Mesenchymal stem cell (in vitro differentiated cells and primary cell): ENCODE measurements around the gene DNAH8.

Source experiments
- DNase-seq: peaks from one replicate; pipeline ENCODE4 v3.0.0-alpha.2; 2013
- H2AFZ ChIP-seq: one replicate; pipeline ENCODE4 v1.6.1; 2013; ENCODE audit warnings: low read depth, mild to moderate bottlenecking, control low read depth, inconsistent platforms, low read length, moderate library complexity
- H2AK5ac ChIP-seq: 2 replicates; pipeline ENCODE4 v1.6.1; 2013; ENCODE audit warnings: low read length, moderate library complexity, mild to moderate bottlenecking, inconsistent platforms; ENCODE audit not compliant: severe bottlenecking
- H2BK120ac ChIP-seq: one replicate; pipeline ENCODE4 v1.6.1; 2013; ENCODE audit warnings: low read depth, mild to moderate bottlenecking, inconsistent platforms, low read length, moderate library complexity
- H2BK12ac ChIP-seq, 2 experiments: one replicate each; pipeline ENCODE4 v1.6.1; 2013; ENCODE audit warnings: inconsistent platforms in 2 of 2, low read length in 2 of 2, mild to moderate bottlenecking in 2 of 2, moderate library complexity in 2 of 2, control low read depth in 1 of 2
- H2BK15ac ChIP-seq: one replicate; pipeline ENCODE4 v1.6.1; 2013; ENCODE audit warnings: mild to moderate bottlenecking, low read depth, inconsistent platforms; ENCODE audit not compliant: poor library complexity, severe bottlenecking
- H2BK5ac ChIP-seq: 2 replicates; pipeline ENCODE4 v1.6.1; 2013; ENCODE audit warnings: low read depth, mild to moderate bottlenecking, low read length, control low read depth, inconsistent platforms; ENCODE audit not compliant: poor library complexity, severe bottlenecking
- H3K14ac ChIP-seq, 2 experiments: one replicate each; pipeline ENCODE4 v1.6.1; 2013; ENCODE audit warnings: inconsistent platforms in 2 of 2, low read length in 2 of 2, control low read depth in 1 of 2, mild to moderate bottlenecking in 1 of 2, moderate library complexity in 1 of 2
- H3K18ac ChIP-seq, 2 experiments: one replicate each; pipeline ENCODE4 v1.6.1; 2013; ENCODE audit warnings: inconsistent platforms in 2 of 2, low read length in 2 of 2, control low read depth in 1 of 2, low read depth in 1 of 2, mild to moderate bottlenecking in 1 of 2
- H3K23ac ChIP-seq, 2 experiments: one replicate each; pipeline ENCODE4 v1.6.1; 2013; ENCODE audit warnings: inconsistent platforms in 2 of 2, low read length in 2 of 2, mild to moderate bottlenecking in 2 of 2, moderate library complexity in 2 of 2, control low read depth in 1 of 2
- H3K27ac ChIP-seq: 2 replicates; pipeline ENCODE4 v1.5.1; 2013; ENCODE audit warnings: mild to moderate bottlenecking, moderate library complexity, low read length, control low read depth, inconsistent platforms; ENCODE audit not compliant: poor library complexity, severe bottlenecking
- H3K27me3 ChIP-seq, 2 experiments: 2 replicates each; pipeline versions ENCODE4 v1.6.1 to v1.7.0; 2013; ENCODE audit warnings: low read length in 2 of 2, mild to moderate bottlenecking in 2 of 2, moderate library complexity in 2 of 2, control low read depth in 1 of 2, inconsistent platforms in 1 of 2; ENCODE audit not compliant: control insufficient read depth in 1 of 2, insufficient read depth in 1 of 2
- H3K36me3 ChIP-seq, 2 experiments: 2 replicates each; pipeline versions ENCODE4 v1.6.1 to v1.7.0; 2013; ENCODE audit warnings: low read length in 2 of 2, control low read depth in 1 of 2, inconsistent platforms in 1 of 2, low read depth in 1 of 2, mild to moderate bottlenecking in 1 of 2; ENCODE audit not compliant: insufficient read depth in 2 of 2, control insufficient read depth in 1 of 2
- H3K4ac ChIP-seq, 2 experiments: one replicate each; pipeline ENCODE4 v1.6.1; 2013; ENCODE audit warnings: inconsistent platforms in 2 of 2, low read length in 2 of 2, mild to moderate bottlenecking in 2 of 2, moderate library complexity in 2 of 2, control low read depth in 1 of 2, low read depth in 1 of 2
- H3K4me1 ChIP-seq: 2 replicates; pipeline ENCODE4 v1.6.1; 2013; ENCODE audit warnings: low read depth, low read length, control low read depth; ENCODE audit not compliant: control insufficient read depth, insufficient read depth
- H3K4me2 ChIP-seq: 2 replicates; pipeline ENCODE4 v1.6.1; 2013; ENCODE audit warnings: low read length, mild to moderate bottlenecking, inconsistent platforms; ENCODE audit not compliant: poor library complexity, severe bottlenecking
- H3K4me3 ChIP-seq, 2 experiments: 2 replicates each; pipeline versions ENCODE4 v1.5.1 to v1.7.0; 2013; ENCODE audit warnings: low read length in 2 of 2, mild to moderate bottlenecking in 2 of 2, control low read depth in 1 of 2, low read depth in 1 of 2; ENCODE audit not compliant: insufficient read depth in 1 of 2
- H3K79me1 ChIP-seq: replicated peaks from 2 replicates; pipeline ENCODE4 v1.6.1; 2013; ENCODE audit warnings: mild to moderate bottlenecking, control low read depth, low read length, inconsistent platforms; ENCODE audit not compliant: poor library complexity, severe bottlenecking
- H3K9ac ChIP-seq: 2 replicates; pipeline ENCODE4 v1.7.0; 2013; ENCODE audit warnings: mild to moderate bottlenecking, low read length, moderate library complexity
- H3K9me3 ChIP-seq: 2 replicates; pipeline ENCODE4 v1.7.0; 2013; ENCODE audit warnings: mild to moderate bottlenecking, low read length; ENCODE audit not compliant: control insufficient read depth
- H4K8ac ChIP-seq: one replicate; pipeline ENCODE4 v1.6.1; 2013; ENCODE audit warnings: inconsistent platforms, mild to moderate bottlenecking, low read length, moderate library complexity
- H4K91ac ChIP-seq: one replicate; pipeline ENCODE4 v1.6.1; 2013; ENCODE audit warnings: mild to moderate bottlenecking, low read length, inconsistent platforms
- WGBS: methylation state at CpG from one replicate; pipeline ENCODE4 v1.1.7; 2013; ENCODE audit warnings: mixed read lengths; 5-methylcytosine and 5-hydroxymethylcytosine counted together

DNAH8 gene

DNA sequence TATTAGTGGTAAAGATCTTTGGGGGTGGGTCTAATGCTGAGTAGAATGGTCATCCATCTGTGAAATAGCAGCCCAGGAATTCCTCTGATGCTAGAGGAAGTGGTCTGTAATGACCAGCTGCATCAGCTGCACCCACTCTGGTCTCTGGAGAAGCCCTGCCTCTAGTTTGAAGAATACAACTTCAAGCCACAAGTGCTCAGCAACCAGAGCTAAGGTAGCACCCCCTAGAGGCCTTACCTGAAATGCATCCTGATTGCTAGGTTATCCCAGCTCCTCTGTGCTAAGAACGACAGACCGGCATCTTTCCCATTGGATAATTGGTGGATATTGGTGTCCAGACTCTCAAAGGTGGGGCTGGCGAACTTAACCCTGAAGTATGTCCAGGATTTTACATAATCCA is 58.2 kb downstream of the DNAH8 start:
- no peak overlapping the region for H2BK15ac ChIP-seq
- 83% methylated on average over 3 of the region's 3 CpGs for WGBS
- no peaks in the 10 kb centered on the region for H3K27me3 ChIP-seq
- H4K91ac ChIP-seq, result no peak overlapping the region
- no peak overlapping the region for H2AK5ac ChIP-seq
- no peak overlapping the region for H3K18ac ChIP-seq
- H3K9ac ChIP-seq, result no peak overlapping the region
- no peak overlapping the region for H3K23ac ChIP-seq
- no peaks in the 10 kb centered on the region for H3K4me1 ChIP-seq
- no peak overlapping the region for H4K8ac ChIP-seq
- H3K4ac ChIP-seq, result no peak overlapping the region
- H3K9me3 ChIP-seq, result no peaks in the 10 kb centered on the region
- no peak overlapping the region for H3K14ac ChIP-seq
- H2BK12ac ChIP-seq, result no peak overlapping the region
- no peak overlapping the region for H3K27ac ChIP-seq
- no peak overlapping the region for H3K4me2 ChIP-seq
- H2AFZ ChIP-seq, result no peak overlapping the region
- no peak overlapping the region for H2BK5ac ChIP-seq
- H3K79me1 ChIP-seq, result no peaks in the 10 kb centered on the region
- H2BK120ac ChIP-seq, result no peak overlapping the region
- H3K36me3 ChIP-seq, result no peaks in the 10 kb centered on the region
- DNase-seq, result no peak
- H3K4me3 ChIP-seq, result no peak overlapping the region

DNA sequence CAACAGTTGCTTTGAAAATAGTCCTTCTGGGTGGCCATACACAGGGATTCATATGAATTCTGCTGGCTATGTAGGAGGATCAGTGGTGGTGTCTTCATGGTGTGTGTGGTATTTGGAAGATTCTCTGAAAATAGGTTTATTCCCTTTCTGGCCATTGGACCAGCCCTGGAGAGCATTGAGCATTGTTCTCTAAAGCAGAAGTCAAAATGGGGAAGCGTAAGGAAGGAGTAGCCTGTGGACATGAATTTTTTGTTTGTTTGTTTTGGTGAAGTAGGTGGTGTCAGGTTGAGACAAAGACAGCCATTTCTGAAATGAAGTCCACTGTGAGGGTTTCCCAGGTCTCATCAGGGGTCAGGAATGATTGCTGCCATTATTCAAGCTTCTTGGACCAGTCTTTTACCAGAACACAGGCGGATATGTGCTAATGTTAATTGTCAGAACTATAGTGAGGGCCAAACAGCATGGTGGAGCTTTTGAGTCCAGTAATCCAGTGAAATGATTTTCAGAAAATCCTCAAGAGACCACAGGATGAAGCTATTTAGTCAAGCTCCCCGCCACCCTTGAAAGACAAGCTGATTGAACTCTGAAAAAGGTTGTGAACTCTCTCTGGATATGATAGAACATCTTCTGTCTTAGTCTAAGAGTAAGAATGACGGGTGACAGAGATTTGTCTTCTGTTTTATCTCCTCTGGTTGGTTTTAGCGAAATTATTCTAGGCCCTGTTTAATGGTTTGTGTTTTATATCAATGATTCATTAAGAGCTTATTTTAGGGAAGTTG is 60.0 kb downstream of the DNAH8 start:
- Histone ChIP-seq H3K27ac (no peak overlapping the region), H3K79me1 (no peaks in the 10 kb centered on the region), H2AK5ac (no peak overlapping the region), H2BK15ac (no peak overlapping the region), H3K23ac (no peak overlapping the region), H3K9ac (no peak overlapping the region), H3K14ac (no peak overlapping the region), H3K4ac (no peak overlapping the region), H2BK12ac (no peak overlapping the region), H3K4me3 (no peak overlapping the region), H3K4me1 (no peaks in the 10 kb centered on the region), H3K4me2 (no peak overlapping the region), H3K9me3 (no peaks in the 10 kb centered on the region), H3K36me3 (no peaks in the 10 kb centered on the region), H3K27me3 (peaks cover 0 to 13% of the 10 kb centered on the region in 2 experiments), H4K8ac (no peak overlapping the region), H3K18ac (no peak overlapping the region), H2BK5ac (no peak overlapping the region), H2AFZ (no peak overlapping the region), H4K91ac (no peak overlapping the region), H2BK120ac (no peak overlapping the region)
- DNase-seq, result no peak
- 92% methylated on average over 4 of the region's 5 CpGs for WGBS

DNA sequence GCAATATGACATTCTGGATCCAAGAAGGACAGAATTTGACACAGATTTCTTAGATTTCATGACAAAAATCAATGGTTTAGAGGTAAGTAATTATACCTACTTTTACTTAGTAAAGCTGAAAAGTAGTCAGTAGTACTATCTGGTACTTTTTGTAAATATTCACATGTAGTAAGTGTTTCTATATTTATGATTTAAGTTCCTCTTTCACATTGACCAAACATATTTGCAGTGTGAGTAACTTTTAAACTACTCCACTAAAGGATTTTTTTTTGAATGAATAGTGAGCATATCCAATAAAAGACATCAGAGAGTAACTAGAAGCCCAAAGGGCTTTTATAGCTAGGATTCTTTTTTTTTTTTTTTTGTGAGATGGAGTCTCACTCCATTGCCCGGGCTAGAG is 60.8 kb downstream of the DNAH8 start:
- H3K4me3 ChIP-seq, result no peak overlapping the region
- no peak overlapping the region for H4K8ac ChIP-seq
- no peak overlapping the region for H2BK120ac ChIP-seq
- no peaks in the 10 kb centered on the region for H3K9me3 ChIP-seq
- H4K91ac ChIP-seq, result no peak overlapping the region
- no peak overlapping the region for H2BK5ac ChIP-seq
- H3K4me1 ChIP-seq, result no peaks in the 10 kb centered on the region
- peaks cover 0 to 13% of the 10 kb centered on the region in 2 experiments for H3K27me3 ChIP-seq
- no peak overlapping the region for H2AK5ac ChIP-seq
- no peak overlapping the region for H3K9ac ChIP-seq
- H3K4me2 ChIP-seq, result no peak overlapping the region
- H2BK12ac ChIP-seq, result no peak overlapping the region
- H3K14ac ChIP-seq, result no peak overlapping the region
- no peaks in the 10 kb centered on the region for H3K36me3 ChIP-seq
- WGBS, result no CpG with 5 or more reads among the region's 1 CpG
- no peak overlapping the region for H3K18ac ChIP-seq
- no peak overlapping the region for H3K27ac ChIP-seq
- DNase-seq, result no peak
- no peak overlapping the region for H3K4ac ChIP-seq
- H2AFZ ChIP-seq, result no peak overlapping the region
- H2BK15ac ChIP-seq, result no peak overlapping the region
- no peaks in the 10 kb centered on the region for H3K79me1 ChIP-seq
- no peak overlapping the region for H3K23ac ChIP-seq

DNA sequence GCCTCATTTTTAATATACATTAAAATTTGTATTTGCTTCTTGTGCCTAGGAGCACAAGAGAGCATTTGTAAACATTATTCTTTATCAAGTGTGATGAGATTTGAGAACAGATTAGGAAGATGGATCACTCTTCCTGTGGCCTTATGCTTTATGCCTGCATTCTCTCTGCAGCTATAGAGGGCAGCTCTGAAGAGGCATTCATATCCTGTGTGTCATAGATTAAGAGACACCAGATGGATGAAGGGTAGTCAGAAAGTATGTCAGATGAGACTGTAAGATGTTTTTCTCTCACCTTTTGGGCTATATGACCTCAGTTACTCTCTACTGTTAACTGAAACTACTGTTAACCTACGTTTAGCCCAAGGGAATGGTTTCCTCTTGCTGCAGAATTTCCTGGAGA is 61.4 kb downstream of the DNAH8 start:
- H3K9ac ChIP-seq, result no peak overlapping the region
- no peak overlapping the region for H3K23ac ChIP-seq
- DNase-seq, result peak; percentile 58
- H3K4me1 ChIP-seq, result no peaks in the 10 kb centered on the region
- H3K36me3 ChIP-seq, result no peaks in the 10 kb centered on the region
- H4K8ac ChIP-seq, result no peak overlapping the region
- H3K9me3 ChIP-seq, result no peaks in the 10 kb centered on the region
- no peak overlapping the region for H3K4me2 ChIP-seq
- H3K4ac ChIP-seq, result no peak overlapping the region
- no peak overlapping the region for H3K4me3 ChIP-seq
- no peak overlapping the region for H2BK120ac ChIP-seq
- no CpG with 5 or more reads among the region's 1 CpG for WGBS
- no peak overlapping the region for H2BK15ac ChIP-seq
- no peak overlapping the region for H2AK5ac ChIP-seq
- H3K14ac ChIP-seq, result no peak overlapping the region
- no peak overlapping the region for H2AFZ ChIP-seq
- no peaks in the 10 kb centered on the region for H3K79me1 ChIP-seq
- no peak overlapping the region for H3K18ac ChIP-seq
- no peak overlapping the region for H4K91ac ChIP-seq
- H3K27me3 ChIP-seq, result peaks cover 0 to 13% of the 10 kb centered on the region in 2 experiments
- no peak overlapping the region for H2BK5ac ChIP-seq
- H2BK12ac ChIP-seq, result no peak overlapping the region
- no peak overlapping the region for H3K27ac ChIP-seq
